NCI-H128 (cell line): Measurements from ENCODE around the gene CCNDBP1.
"Not testable (repeated sequence)": the region's sequence is repeated elsewhere in the genome, so short reads cannot be mapped to it uniquely, and the experiment has no call there.

ENCODE experiments used
- DNase-seq: peaks from one replicate; lab custom pipeline; 2025; ENCODE audit not compliant: unreplicated experiment; lab: John Stamatoyannopoulos, UW

The CCNDBP1 gene, protein sequence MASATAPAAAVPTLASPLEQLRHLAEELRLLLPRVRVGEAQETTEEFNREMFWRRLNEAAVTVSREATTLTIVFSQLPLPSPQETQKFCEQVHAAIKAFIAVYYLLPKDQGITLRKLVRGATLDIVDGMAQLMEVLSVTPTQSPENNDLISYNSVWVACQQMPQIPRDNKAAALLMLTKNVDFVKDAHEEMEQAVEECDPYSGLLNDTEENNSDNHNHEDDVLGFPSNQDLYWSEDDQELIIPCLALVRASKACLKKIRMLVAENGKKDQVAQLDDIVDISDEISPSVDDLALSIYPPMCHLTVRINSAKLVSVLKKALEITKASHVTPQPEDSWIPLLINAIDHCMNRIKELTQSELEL

DNA sequence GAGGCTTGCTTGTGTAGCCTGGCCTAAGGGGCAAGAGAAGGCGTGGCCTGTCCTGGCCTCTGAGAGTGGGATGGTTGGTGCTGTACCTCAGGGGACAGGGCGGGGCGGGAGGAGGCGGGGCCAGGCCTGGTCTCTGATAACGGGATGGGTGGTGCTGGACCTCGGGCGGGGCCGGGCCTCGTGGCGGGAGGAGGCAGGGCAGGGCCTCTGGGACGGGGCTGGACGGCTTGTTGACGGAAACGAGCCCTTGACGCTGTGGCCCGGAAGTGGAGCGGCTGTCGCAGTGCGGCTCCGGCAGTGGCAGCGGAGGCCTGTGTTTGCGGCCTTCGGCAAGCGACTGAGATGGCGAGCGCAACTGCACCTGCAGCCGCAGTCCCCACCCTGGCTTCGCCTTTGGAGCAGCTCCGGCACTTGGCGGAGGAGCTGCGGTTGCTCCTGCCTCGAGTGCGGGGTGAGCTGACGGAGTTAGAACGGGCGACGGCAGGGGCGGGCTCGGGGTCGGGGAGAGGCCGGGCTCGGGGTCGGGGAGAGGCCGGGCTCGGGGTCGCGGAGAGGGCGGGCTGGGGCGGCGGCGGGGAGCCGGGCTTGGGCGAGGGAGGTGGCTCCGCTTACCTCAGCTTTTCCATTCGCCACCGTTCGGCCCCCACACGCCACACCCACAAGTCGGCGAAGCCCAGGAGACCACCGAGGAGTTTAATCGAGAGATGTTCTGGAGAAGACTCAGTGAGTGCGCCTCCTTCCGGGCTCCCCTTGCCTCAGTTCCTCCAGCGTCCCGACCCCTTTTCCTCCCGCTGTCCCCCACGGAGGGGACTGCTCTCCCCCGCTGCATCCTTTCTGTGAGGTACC, at the start of gene CCNDBP1:
Gene CCNDBP1 (plus strand): TSS at position 247 of the 846 bp plus-strand sequence. CDS start 96 bp downstream, at position 343.
- DNase-seq = peak; percentile 7

DNA sequence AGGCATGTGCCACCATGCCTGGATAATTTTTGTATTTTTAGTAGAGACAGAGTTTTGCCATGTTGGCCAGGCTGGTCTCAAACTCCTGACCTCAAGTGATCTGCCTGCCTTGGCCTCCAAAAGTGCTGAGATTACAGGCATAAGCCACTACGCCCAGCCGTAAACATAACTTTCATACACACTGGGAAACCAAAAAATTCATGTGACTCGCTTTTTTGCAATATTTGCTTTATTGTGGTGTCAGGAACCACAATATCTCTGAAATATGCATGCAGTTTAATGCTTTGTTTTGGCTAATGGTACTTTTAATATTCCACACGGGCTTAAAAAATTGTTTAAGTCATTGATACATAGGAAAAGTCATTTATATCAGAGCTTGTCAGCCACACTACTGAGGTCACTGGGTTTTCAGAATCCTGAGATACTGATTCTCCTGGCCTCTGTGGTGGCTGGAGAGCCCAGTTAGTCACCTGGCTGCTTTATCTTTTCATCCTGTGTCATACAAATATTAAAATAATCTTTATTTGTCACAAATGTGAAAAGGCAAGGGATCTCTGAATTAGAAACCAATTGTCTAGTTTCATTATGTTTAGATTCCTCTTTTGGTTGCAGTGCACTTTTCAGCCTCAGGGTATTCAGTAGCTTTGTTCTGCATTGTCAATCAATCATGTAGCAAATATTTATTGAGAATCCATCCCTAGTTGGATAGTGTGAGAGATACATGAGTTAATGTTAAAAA, 41.8 kb upstream of the CCNDBP1 start:
- no peak for DNase-seq

DNA sequence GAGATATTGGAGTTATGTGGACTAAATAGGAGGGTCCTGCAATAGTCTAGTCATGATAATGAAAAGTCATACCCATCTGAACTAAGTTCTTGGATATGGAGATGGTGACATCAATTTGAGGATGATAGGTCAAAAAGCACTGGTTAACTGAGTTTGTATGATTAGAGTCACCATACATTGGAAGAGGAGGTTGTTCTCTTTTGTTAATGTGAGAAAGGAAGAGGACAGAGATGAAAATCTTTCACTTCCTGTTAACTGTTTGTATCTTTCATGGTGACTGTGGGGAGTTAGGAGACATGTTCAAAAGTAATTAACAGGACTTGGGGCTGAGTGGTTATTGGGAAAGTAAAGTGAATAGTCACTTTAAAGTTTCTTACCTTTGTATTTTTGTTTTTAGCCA, 40.7 kb upstream of the CCNDBP1 start:
- no peak for DNase-seq

DNA sequence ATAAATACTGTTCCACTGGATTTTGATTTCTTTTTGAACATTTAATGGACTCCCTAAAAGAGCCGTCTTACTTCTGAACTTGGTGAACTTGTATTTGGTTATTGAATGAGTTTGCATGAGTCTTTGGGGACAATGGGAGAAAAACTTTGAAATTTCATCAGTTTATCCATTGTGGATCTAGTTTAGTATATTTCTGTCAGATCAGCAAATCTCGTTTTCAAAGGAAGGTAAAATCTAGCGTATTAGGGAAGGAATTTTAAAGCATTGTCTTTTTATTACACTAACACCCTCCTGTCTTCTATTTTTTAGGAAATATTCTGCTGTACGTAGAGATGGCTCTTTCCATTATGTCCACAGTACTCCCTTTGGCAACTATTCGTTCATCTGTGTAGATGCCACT, 39.0 kb upstream of the CCNDBP1 start:
- DNase-seq = no peak

DNA sequence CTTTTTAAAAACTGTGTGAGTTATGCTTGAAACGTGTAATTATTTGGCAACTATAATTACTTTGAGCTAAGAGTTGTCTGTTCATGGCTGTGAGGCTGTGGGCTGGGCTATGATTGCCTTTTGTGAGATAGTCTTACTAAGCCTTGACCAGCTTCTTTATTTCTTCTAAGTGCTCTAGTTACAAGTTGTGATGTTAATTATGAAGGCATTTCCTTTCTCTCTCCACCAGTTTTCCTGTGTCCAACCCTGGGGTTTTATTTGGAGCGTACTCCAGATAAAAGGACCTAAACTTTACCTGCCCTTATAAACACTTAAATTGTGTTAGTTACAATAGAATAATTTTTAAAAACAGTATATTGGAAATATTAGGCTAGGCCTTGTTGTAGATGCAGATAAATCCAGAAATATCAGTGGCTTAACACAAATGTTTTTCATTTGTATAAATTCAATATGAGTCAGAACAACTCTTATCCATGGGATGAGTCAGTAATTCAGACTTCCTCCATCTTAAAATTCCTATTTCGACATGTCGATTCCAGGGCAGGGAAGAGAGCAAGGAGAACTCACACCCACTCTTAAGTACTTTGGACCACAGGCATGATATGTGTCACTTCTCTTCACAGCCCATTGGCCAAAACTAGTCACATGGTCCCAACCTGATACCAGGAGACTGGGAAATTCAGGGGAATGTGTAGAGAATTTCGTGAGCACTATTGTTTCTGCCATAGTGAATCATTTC, 34.8 kb upstream of the CCNDBP1 start:
- no peak for DNase-seq

DNA sequence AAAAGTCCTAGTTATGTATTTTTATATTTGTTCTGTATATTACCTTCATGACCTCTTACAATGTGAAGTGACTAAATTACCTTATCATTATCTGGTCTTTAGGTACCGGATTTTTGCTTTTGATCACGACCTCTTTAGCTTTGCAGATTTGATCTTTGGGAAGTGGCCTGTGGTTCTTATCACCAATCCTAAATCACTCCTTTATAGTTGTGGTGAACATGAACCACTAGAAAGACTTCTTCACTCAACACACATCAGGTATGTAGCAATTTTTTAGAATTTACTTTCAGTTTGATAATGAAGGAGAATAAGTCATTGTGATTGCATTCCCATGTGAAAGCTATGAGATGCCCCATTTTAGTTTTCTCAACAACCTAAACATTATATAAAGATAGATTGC, 33.5 kb upstream of the CCNDBP1 start:
- DNase-seq = no peak

DNA sequence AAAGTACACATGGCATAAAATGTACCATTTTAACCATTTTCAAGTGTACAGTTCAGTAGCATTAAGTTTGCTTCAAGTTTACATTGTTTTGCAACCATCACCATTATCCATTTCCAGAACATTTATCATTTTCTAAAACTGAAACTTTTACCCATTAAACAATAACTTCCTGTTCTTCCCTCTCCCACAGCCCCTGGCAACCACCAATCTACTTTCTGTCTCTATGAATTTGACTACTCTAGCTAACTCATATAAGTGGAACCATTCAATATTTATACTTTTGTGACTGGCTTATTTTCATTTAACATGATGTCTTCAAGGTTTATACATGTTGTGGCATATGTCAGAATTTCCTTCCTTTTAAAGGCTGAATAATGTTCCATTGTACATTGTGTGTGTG, 31.9 kb upstream of the CCNDBP1 start:
- no peak for DNase-seq

DNA sequence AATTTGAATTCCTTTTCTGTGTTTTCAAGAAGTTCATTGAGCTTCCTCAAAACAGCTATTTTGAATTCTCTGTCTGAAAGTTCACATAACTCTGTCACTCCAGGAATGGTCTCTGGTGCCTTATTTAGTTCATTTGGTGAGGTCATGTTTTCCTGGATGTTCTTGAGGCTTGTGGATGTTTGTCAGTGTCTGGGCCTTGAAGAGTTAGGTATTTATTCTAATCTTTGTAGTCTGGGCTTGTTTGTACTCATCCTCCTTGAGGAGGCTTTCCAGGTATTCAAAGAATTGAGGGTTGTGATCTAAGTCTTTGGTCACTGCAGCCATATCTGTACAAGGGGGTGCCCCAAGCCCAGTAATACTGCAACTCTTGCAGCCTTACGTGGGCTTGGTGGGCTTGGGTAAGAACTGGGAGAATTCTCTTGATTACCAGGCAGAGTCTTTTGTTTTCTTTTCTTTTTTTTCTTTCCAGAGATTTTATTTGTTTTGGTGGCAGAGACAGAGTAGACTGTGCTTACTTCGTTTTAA, 19.3 kb upstream of the CCNDBP1 start:
- no peak for DNase-seq

DNA sequence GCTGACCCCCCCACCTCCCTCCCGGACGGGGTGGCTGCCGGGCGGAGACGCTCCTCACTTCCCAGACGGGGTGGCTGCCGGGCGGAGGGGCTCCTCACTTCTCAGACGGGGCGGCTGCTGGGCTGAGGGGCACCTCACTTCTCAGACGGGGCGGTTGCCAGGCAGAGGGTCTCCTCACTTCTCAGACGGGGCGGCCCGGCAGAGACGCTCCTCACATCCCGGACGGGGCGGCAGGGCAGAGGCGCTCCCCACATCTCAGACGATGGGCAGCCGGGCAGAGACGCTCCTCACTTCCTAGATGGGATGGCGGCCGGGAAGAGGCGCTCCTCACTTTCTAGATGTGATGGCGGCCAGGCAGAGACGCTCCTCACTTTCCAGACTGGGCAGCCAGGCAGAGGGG, 17.9 kb upstream of the CCNDBP1 start:
- DNase-seq = not testable (repeated sequence)

DNA sequence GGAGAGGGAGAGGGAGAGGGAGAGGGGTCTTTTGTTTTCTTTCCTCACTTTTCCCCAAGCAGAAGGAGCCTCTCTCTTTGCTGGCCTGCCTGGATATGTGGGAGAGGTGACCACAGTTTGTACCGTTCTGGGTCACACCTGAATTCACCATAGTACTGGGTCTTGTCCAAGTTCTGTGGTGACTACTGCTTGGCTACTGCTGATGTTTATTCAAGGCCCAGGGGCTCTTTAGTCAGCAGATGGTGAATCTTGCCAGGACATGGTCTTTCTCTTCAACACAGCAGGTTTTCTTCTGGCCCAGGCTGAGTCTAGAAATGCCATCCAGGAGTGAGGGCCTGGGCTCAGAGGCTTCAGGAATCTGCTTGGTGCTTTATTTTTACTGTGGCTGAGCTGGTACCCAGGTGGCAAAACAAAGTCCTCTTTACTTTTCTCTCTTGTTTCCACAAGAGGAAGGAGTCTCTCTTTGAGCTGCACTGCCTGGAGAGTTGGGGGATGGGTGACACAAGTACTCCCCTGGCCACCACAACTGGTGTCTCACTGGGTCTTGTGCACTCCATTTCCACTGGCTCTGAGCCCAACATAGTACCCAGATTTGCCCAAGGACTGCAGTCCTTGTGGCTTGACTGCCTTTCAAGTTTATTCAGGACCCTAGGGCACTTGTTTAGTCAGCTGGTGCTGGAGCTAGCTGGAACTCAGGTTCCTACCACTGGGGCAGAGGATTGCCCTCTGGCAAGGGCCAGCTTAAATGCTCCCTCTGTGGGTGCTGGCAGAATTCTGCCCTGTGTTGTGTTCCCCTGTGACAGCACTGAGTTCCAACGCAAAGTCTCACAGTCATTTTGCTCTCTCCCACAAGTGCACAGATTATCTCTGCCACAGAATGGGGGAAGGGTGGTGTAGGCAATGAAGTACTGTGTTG, 16.8 kb upstream of the CCNDBP1 start:
- no peak for DNase-seq

DNA sequence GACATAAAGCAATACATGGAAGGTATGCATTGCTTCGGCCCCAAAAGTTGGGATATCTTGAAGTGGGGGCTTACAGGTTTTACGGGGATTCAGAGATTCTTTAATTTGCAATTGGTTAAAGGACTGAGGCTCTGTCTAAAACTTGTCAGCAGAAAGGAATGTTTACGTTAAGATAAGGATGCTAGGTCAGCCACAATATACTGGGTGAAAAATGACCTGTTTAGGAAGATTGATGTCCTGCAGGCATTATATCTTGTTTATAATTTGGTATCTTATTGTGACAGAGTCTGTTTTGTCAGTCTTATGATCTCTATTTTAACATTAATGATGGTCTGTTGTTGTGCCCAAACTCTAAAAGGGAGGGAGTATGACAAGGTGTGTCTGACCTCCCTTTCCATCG, 15.3 kb upstream of the CCNDBP1 start:
- DNase-seq = no peak

DNA sequence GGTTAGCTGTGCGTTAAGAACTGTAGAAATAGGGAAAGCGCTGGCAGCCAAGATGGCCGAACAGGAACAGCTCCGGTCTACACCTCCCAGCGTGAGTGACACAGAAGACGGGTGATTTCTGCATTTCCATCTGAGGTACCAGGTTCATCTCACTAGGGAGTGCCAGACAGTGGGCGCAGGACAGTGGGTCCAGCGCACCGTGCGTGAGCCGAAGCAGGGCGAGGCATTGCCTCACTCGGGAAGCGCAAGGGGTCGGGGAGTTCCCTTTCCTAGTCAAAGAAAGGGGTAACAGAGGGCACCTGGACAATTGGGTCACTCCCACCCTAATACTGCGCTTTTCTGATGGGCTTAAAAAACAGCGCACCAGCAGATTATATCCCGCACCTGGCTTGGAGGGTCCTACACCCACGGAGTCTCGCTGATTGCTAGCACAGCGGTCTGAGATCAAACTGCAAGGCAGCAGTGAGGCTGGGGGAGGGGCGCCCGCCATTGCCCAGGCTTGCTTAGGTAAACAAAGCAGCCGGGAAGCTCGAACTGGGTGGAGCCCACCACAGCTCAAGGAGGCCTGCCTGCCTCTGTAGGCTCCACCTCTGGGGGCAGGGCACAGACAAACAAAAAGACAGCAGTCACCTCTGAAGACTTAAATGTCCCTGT, 9.4 kb upstream of the CCNDBP1 start:
- not testable (repeated sequence) for DNase-seq

DNA sequence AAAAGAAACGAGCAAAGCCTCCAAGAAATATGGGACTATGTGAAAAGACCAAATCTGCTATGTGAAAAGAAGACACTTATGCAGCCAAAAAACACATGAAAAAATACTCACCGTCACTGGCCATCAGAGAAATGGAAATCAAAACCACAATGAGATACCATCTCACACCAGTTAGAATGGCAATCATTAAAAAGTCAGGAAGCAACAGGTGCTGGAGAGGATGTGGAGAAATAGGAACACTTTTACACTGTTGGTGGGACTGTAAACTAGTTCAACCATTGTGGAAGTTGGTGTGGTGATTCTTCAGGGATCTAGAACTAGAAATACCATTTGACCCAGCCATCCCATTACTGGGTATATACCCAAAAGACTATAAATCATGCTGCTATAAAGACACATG, 8.1 kb upstream of the CCNDBP1 start:
- not testable (repeated sequence) for DNase-seq

DNA sequence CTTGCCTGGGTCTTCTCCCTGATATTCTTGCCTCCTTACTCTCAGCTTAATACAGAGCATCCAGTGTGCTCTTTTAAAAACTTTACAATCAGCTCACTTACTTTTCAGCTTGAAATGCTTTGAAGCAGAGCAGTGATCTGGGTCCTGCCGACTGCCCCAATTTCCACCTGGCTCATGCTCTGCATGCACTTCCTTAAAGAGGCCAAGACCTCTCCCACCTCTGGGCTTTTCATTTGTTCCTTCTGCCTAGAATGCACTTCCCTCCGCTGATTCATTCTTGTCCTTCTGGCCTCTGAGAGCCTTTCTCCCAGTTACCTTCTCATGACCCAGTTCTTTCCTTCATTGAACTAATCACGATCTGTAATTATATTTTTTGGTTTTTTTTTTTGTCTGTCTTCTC, 1.9 kb upstream of the CCNDBP1 start:
- no peak for DNase-seq

DNA sequence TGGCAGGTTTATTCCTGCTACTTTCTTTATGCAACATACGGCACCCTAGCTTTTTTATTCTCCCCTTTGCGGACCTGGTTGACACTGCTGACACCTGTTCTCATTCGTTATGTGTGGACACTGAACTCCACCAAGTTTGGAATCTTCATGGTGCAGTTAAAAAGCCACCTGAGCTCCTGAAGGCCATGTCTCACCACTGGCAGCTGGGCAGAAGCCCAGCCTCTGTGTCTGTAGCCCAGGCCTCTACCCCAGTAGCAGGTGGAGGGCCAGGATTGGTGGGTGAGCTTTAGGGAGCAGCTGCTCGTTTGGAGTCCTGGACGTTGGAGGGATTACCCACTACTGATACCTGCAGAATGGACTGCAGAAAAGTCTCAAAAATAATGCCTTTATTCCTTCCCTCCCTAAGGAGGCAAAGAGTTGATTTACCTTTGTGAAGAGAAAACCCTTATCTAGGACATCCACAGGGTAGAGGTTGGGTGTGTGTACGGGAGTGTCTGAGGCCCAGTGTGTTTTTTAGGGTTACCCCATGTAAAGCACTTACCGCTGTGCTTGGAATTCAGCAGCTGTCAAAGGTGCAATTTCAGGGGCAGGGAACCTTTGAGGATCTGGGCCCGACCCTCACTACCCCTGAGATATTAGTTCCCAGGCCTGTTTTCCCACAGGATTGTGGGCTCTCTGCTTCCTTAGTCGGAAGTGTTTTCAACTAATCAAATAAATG, 637 bp upstream of the CCNDBP1 start:
- DNase-seq = no peak

DNA sequence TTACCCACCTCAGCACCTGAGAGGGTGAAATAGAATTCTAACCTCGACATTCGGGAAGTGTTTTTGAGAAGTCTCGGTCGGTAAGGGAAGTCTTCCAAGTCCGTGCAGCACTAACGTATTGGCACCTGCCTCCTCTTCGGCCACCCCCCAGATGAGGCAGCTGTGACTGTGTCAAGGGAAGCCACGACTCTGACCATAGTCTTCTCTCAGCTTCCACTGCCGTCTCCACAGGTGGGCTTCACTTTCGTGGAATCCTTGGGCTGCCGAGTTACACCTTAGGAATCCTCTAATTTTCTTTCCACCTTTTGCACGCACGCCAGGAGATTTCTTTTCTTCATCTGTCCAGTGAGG, 775 bp downstream of the CCNDBP1 start:
- DNase-seq = no peak

DNA sequence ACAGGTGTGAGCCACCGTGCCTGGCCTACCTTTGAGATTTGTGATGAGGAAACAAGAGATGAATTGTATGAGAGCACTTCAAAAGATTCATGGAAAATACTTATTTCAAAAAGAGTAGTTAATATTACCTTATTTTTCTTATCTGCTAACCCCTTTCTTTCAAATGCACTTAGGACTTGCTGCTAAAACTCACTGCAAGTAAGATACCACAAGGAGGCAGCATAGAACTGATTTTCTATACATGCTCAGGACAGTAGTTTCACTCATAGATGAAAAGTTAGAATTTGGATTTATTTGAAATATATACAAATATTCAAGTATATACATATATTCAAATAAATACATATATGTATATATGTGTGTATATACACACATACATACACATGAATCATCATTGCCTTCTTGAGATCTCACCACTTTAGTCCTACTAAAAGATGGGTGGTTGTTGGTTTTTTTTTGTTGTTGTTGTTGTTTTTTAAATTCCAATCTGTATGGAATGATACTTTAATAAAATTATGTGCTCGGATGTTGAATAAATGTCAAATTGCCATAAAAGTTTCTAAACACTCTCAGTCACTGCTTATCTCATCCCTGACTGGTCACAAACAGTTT, 2.4 kb downstream of the CCNDBP1 start:
- no peak for DNase-seq

DNA sequence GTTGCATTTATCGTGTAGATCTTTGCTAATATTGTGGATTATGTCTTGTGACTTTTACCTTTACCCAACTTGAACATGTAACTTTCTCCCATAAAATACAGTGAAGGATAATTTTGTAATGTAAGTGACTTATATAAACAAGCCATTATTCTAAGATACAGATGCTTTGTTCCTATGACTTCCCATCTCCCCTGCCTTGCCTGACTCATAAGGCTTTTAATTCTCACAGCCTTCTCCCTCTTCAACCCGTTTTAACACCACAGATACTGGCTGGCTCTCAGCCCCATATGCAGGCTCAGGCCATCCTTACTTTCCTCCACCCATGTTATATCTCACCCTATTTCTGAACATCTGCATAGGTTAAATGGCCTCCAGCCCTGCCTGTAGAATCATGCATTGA, 4.1 kb downstream of the CCNDBP1 start:
- DNase-seq = no peak
